HG03135 (cell line): Measurements from ENCODE around the gene SH3PXD2B.

Experiments used
- ATAC-seq: cut with Tn5 transposase; IDR thresholded peaks from one replicate; pipeline ENCODE4 v1.9.1; 2021; ENCODE audit warnings: mild to moderate bottlenecking, moderate library complexity; ENCODE audit not compliant: unreplicated experiment

SH3PXD2B gene

GRCh38 chr5:172281346-172281745 lies 173.0 kb downstream of the SH3PXD2B start:
- ATAC-seq = no peak

- ATAC-seq = no peak
Measured at GRCh38 chr5:172280929-172281328, 173.4 kb downstream of the SH3PXD2B start.

DNA sequence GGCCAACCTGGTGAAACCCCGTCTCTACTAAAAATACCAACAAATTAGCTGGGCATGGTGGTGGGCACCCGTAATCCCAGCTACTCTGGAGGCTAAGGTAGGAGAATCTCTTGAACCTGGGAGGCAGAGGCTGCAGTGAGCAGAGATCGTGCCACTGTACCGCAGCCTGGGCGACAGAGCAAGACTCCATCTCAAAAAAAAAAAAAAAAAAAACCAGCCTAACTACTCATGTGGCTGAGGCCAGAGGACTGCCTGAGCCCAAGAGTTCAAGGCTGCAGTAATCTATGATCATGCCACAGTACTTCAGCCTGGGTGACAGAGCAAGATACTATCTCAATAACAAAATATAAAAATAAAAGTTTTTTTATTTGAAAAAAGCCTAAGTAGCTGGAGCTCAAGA lies 174.0 kb downstream of the SH3PXD2B start:
- ATAC-seq = no peak

- ATAC-seq = no peak
Measured at GRCh38 chr5:172278356-172278755, 176.0 kb downstream of the SH3PXD2B start.

- no peak for ATAC-seq
Measured at GRCh38 chr5:172276214-172276613, 178.1 kb downstream of the SH3PXD2B start.
